Neuronal stem cell (in vitro differentiated cells): Measurements from ENCODE around the gene GOSR1.
A peak's percentile ranks its signal among the peaks of the same experiment; 100 is the strongest.

Experiments used
- DNase-seq: peaks from one replicate; pipeline ENCODE4 v3.0.0-alpha.2; 2013; ENCODE audit warnings: low spot score
- H2AFZ ChIP-seq: one replicate; pipeline ENCODE4 v1.6.1; 2013; ENCODE audit warnings: mild to moderate bottlenecking, low read length, inconsistent platforms
- H2AK5ac ChIP-seq: 2 replicates; pipeline ENCODE4 v1.6.1; 2013; ENCODE audit warnings: low read depth, mild to moderate bottlenecking, inconsistent platforms, low read length, moderate library complexity, mixed read lengths
- H2BK120ac ChIP-seq: 2 replicates; pipeline ENCODE4 v1.6.1; 2013; ENCODE audit warnings: low read depth, mild to moderate bottlenecking, inconsistent platforms, low read length, moderate library complexity, mixed read lengths
- H2BK12ac ChIP-seq: one replicate; pipeline ENCODE4 v1.6.1; 2013; ENCODE audit warnings: low read length, inconsistent platforms
- H2BK15ac ChIP-seq: 2 replicates; pipeline ENCODE4 v1.6.1; 2013; ENCODE audit warnings: mild to moderate bottlenecking, low read length, inconsistent platforms, mixed read lengths
- H2BK5ac ChIP-seq: one replicate; pipeline ENCODE4 v1.6.1; 2013; ENCODE audit warnings: inconsistent platforms, mild to moderate bottlenecking, low read length, moderate library complexity
- H3K14ac ChIP-seq: one replicate; pipeline ENCODE4 v1.6.1; 2013; ENCODE audit warnings: low read length, inconsistent platforms
- H3K18ac ChIP-seq: 2 replicates; pipeline ENCODE4 v1.6.1; 2013; ENCODE audit warnings: low read length, inconsistent platforms
- H3K23ac ChIP-seq: 2 replicates; pipeline ENCODE4 v1.6.1; 2013; ENCODE audit warnings: low read depth, mild to moderate bottlenecking, mixed read lengths, low read length, inconsistent platforms; ENCODE audit not compliant: poor library complexity
- H3K27ac ChIP-seq: replicated peaks from 3 replicates; pipeline ENCODE4 v1.5.1; 2013; ENCODE audit warnings: low read length, inconsistent platforms
- H3K27me3 ChIP-seq, 3 experiments: 2 replicates each; pipeline ENCODE4 v1.6.1; 2013; ENCODE audit warnings: low read length in 3 of 3, mild to moderate bottlenecking in 2 of 3, inconsistent platforms in 1 of 3, low read depth in 1 of 3, mixed read lengths in 1 of 3, moderate library complexity in 1 of 3; ENCODE audit not compliant: control insufficient read depth in 3 of 3, insufficient read depth in 3 of 3
- H3K36me3 ChIP-seq, 2 donors: replicated peaks in 1 of 2; 2 replicates each; pipeline ENCODE4 v1.6.1; 2013; ENCODE audit warnings: low read length in 2 of 2; ENCODE audit not compliant: control insufficient read depth in 2 of 2, insufficient read depth in 2 of 2
- H3K4ac ChIP-seq: 2 replicates; pipeline ENCODE4 v1.6.1; 2013; ENCODE audit warnings: inconsistent platforms, mild to moderate bottlenecking, low read length, moderate library complexity
- H3K4me1 ChIP-seq, 2 donors: 1 replicate in 1 of 2; 2 replicates in 1 of 2; pipeline ENCODE4 v1.6.1; 2013; ENCODE audit warnings: low read length in 2 of 2, low read depth in 1 of 2; ENCODE audit not compliant: control insufficient read depth in 2 of 2, insufficient read depth in 1 of 2
- H3K4me2 ChIP-seq: one replicate; pipeline ENCODE4 v1.6.1; 2013; ENCODE audit warnings: mild to moderate bottlenecking, low read length, inconsistent platforms; ENCODE audit not compliant: insufficient read depth, poor library complexity, severe bottlenecking
- H3K4me3 ChIP-seq, 2 donors: 2 replicates each; pipeline ENCODE4 v1.5.1; 2013; ENCODE audit warnings: low read length in 2 of 2, mild to moderate bottlenecking in 2 of 2, inconsistent platforms in 1 of 2, moderate library complexity in 1 of 2
- H3K79me1 ChIP-seq: one replicate; pipeline ENCODE4 v1.6.1; 2013; ENCODE audit warnings: low read depth, mild to moderate bottlenecking, inconsistent platforms, low read length, moderate library complexity
- H3K9ac ChIP-seq: one replicate; pipeline ENCODE4 v1.6.1; 2013; ENCODE audit warnings: mild to moderate bottlenecking, low read depth, low read length, inconsistent platforms; ENCODE audit not compliant: poor library complexity
- H3K9me3 ChIP-seq, 2 donors: replicated peaks in 1 of 2; 2 replicates each; pipeline versions ENCODE3 to v1.6.1; 2013; ENCODE audit warnings: low read length in 2 of 2, mild to moderate bottlenecking in 2 of 2, inconsistent platforms in 1 of 2, low read depth in 1 of 2, mixed read lengths in 1 of 2, moderate library complexity in 1 of 2; ENCODE audit not compliant: control insufficient read depth in 2 of 2, insufficient read depth in 1 of 2
- H4K8ac ChIP-seq: one replicate; pipeline ENCODE4 v1.6.1; 2013; ENCODE audit warnings: low read depth, mild to moderate bottlenecking, inconsistent platforms, low read length, moderate library complexity
- H4K91ac ChIP-seq: one replicate; pipeline ENCODE4 v1.6.1; 2013; ENCODE audit warnings: low read length, low read depth, mild to moderate bottlenecking, inconsistent platforms; ENCODE audit not compliant: poor library complexity
- WGBS, 2 donors: extraction: QIAGEN DNeasy Blood & Tissue Kit; methylation state at CpG; one replicate each; pipeline ENCODE4 v1.1.7; 2013; ENCODE audit warnings: missing lambda C conversion rate in 2 of 2, mixed read lengths in 1 of 2; ENCODE audit not compliant: insufficient read length in 2 of 2, insufficient replicate concordance in 1 of 2; ENCODE audit errors: extremely low coverage in 2 of 2; 5-methylcytosine and 5-hydroxymethylcytosine counted together

GOSR1 gene

DNA sequence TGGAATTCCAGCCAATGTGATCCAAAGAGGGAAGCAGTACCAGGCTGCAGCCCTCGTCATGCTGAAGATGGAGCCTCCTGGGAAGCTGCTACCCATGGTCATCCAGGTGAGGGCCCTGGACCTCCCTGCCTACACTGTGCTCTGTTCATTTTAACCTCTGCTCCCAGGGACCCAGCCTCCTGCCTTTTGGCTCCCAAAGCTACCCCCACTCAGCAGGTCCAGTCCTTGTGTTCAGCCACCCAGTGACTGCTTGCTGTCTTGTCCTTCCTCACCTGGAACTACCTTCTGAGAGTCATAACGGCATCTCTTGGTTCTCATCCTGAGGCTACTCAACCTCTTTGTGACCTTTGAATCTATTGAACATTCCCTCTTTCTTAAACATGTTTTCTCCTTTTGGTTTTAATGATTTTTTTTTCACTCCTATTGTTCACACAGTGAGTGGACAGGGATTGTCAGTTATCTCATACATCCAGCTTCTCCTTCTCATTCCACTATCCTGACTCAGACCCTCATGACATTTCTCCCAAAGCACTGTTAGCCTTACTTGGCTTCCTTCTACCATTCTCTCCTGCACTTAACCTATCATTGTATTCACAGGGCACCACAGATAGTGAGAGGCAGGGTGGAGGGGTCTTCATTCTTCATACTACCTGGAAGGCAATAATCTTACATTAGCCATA lies 53.3 kb downstream of the GOSR1 start:
- Histone ChIP-seq H3K27me3 (no peaks in the 10 kb centered on the region), H2BK15ac (no peak overlapping the region), H3K4me1 (peaks cover 0 to 3% of the 10 kb centered on the region in 2 donors), H4K91ac (no peak overlapping the region), H2AK5ac (no peak overlapping the region), H3K79me1 (no peaks in the 10 kb centered on the region), H3K27ac (no peak overlapping the region), H3K14ac (no peak overlapping the region), H2AFZ (no peak overlapping the region), H4K8ac (no peak overlapping the region), H3K9me3 (peaks cover 0 to 4% of the 10 kb centered on the region in 2 donors), H3K9ac (no peak overlapping the region), H3K4me3 (no peak overlapping the region), H2BK12ac (no peak overlapping the region), H3K4ac (no peak overlapping the region), H3K36me3 (peaks cover 0 to 10% of the 10 kb centered on the region in 2 donors), H2BK120ac (no peak overlapping the region), H3K23ac (no peak overlapping the region), H3K18ac (no peak overlapping the region), H2BK5ac (no peak overlapping the region), H3K4me2 (no peak overlapping the region)
- WGBS, 2 donors, result no CpG with 5 or more reads among the region's 2 CpGs
- DNase-seq, result no peak

DNA sequence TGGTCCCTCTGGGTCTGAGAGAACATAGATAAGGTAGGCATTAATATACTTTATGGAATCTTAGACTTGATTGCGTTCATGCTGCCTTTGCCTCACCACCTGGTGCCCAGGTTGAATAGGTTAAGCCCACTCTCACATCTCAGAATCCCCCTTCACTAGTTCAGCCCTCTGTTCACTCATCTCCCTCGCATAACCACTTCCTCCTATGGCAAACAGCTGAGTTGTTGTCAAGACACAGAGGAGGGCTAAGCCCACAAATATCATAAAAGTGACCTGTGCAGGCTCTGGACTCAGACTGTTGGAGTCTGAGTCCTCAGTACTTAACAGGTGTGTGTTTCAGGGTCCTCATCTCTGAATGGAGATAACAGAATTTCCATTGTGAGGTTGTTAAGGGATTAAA lies 55.7 kb downstream of the GOSR1 start:
- Histone ChIP-seq H3K27ac (no peak overlapping the region), H3K4me3 (no peak overlapping the region), H3K4ac (no peak overlapping the region), H3K23ac (no peak overlapping the region), H3K14ac (no peak overlapping the region), H2BK15ac (no peak overlapping the region), H2AK5ac (no peak overlapping the region), H3K4me2 (no peak overlapping the region), H3K9ac (no peak overlapping the region), H3K4me1 (no peaks in the 10 kb centered on the region), H4K8ac (no peak overlapping the region), H3K79me1 (no peaks in the 10 kb centered on the region), H3K18ac (no peak overlapping the region), H2BK5ac (no peak overlapping the region), H2BK120ac (no peak overlapping the region), H4K91ac (no peak overlapping the region), H3K9me3 (peaks cover 0 to 4% of the 10 kb centered on the region in 2 donors), H3K36me3 (no peaks in the 10 kb centered on the region), H3K27me3 (no peaks in the 10 kb centered on the region), H2BK12ac (no peak overlapping the region), H2AFZ (no peak overlapping the region)
- no peak for DNase-seq
- WGBS, 2 donors, result no CpG with 5 or more reads among the region's 2 CpGs

GRCh38 chr17:30534298-30534697 lies 57.1 kb downstream of the GOSR1 start:
- Histone ChIP-seq H3K4ac (no peak overlapping the region), H3K4me3 (no peak overlapping the region), H3K14ac (no peak overlapping the region), H2BK12ac (no peak overlapping the region), H3K23ac (no peak overlapping the region), H3K9me3 (peaks cover 0 to 4% of the 10 kb centered on the region in 2 donors), H2BK15ac (no peak overlapping the region), H4K8ac (no peak overlapping the region), H3K9ac (peak overlapping the region; percentile 12), H2BK5ac (no peak overlapping the region), H4K91ac (peak overlapping the region; percentile 22), H2AFZ (no peak overlapping the region), H3K27me3 (no peaks in the 10 kb centered on the region), H3K18ac (no peak overlapping the region), H3K36me3 (no peaks in the 10 kb centered on the region), H3K79me1 (no peaks in the 10 kb centered on the region), H3K4me1 (no peaks in the 10 kb centered on the region), H2BK120ac (no peak overlapping the region), H2AK5ac (no peak overlapping the region), H3K4me2 (no peak overlapping the region), H3K27ac (no peak overlapping the region)
- no CpG with 5 or more reads among the region's 12 CpGs for WGBS, 2 donors
- DNase-seq, result no peak

- no CpG with 5 or more reads among the region's 12 CpGs for WGBS, 2 donors
- Histone ChIP-seq H3K4me2 (no peak overlapping the region), H2AFZ (no peak overlapping the region), H4K91ac (no peak overlapping the region), H3K18ac (peak overlapping the region; percentile 86), H3K23ac (peak overlapping the region; percentile 48), H3K14ac (peak overlapping the region; percentile 95), H3K9ac (peak overlapping the region; percentile 50), H2BK12ac (no peak overlapping the region), H3K4me1 (no peaks in the 10 kb centered on the region), H2BK5ac (no peak overlapping the region), H3K4ac (no peak overlapping the region), H3K79me1 (no peaks in the 10 kb centered on the region), H2AK5ac (peak overlapping the region; percentile 34), H2BK15ac (peak overlapping the region; percentile 81), H2BK120ac (no peak overlapping the region), H3K27ac (no peak overlapping the region), H3K9me3 (peaks cover 0 to 4% of the 10 kb centered on the region in 2 donors), H3K4me3 (no peak overlapping the region), H4K8ac (no peak overlapping the region), H3K27me3 (no peaks in the 10 kb centered on the region), H3K36me3 (no peaks in the 10 kb centered on the region)
- no peak for DNase-seq
These were observed 58.0 kb downstream of the GOSR1 start for GRCh38 chr17:30534938-30535921.
